B cell (primary cell): Measurements from ENCODE around the gene TSSK6. TPM values are rescaled to one million over a fixed set of nuclear protein-coding genes. Genes with fewer than 3 reads are reported as not detected.

ENCODE experiments used
- ATAC-seq: fragments of 200-7000 bp; cut with Tn5 transposase; one replicate; pipeline ENCODE4 v1.10.0; 2021; ENCODE audit warnings: low read depth, mild to moderate bottlenecking, moderate number of reproducible peaks, moderate library complexity
- CTCF ChIA-PET: fragments of 350-600 bp; sonication (Branson Sonifier 250); formaldehyde crosslinking; loops from one replicate; lab custom pipeline; 2021; ENCODE audit warnings: antibody characterized with exemption, inconsistent platforms; lab: Charles Lee
- POLR2A ChIA-PET: fragments of 350-600 bp; sonication (Branson Sonifier 250); formaldehyde crosslinking; loops from one replicate; lab custom pipeline; 2021; ENCODE audit warnings: antibody characterized with exemption; lab: Charles Lee
- DNase-seq: peaks from one replicate; pipeline ENCODE4 v3.0.0; 2013
- H2AFZ ChIP-seq: 2 replicates; pipeline ENCODE4 v1.6.1; 2012; ENCODE audit warnings: mild to moderate bottlenecking, low read depth, low read length; ENCODE audit not compliant: insufficient read depth, poor library complexity, severe bottlenecking
- H3K27ac ChIP-seq, 2 donors: 1 replicate in 1 of 2; 2 replicates in 1 of 2; pipeline ENCODE4 v1.5.1; 2012 to 2013; ENCODE audit warnings: low read length in 2 of 2, mild to moderate bottlenecking in 2 of 2, moderate library complexity in 1 of 2
- H3K27me3 ChIP-seq, 4 experiments: fragments of 200-600 bp in 1 of 4; sonication (generic) in 1 of 4; replicated peaks in 1 of 4; 1 replicate in 2 of 4; 2 replicates in 2 of 4; pipeline versions ENCODE4 v1.6.1 to v1.7.0; 2013 to 2016; ENCODE audit warnings: low read length in 3 of 4, mild to moderate bottlenecking in 2 of 4, mixed read lengths in 1 of 4, moderate library complexity in 1 of 4; ENCODE audit not compliant: insufficient read depth in 4 of 4, control insufficient read depth in 3 of 4; ENCODE audit errors: control extremely low read depth in 1 of 4
- H3K36me3 ChIP-seq, 2 experiments: replicated peaks in 1 of 2; 1 replicate in 1 of 2; 2 replicates in 1 of 2; pipeline versions ENCODE4 v1.6.1 to v1.7.1; 2013; ENCODE audit warnings: low read length in 1 of 2; ENCODE audit not compliant: insufficient read depth in 2 of 2, control insufficient read depth in 1 of 2; ENCODE audit errors: control extremely low read depth in 1 of 2, extremely low read depth in 1 of 2
- H3K4me1 ChIP-seq, 2 donors: fragments of 200-600 bp in 1 of 2; sonication (generic) in 1 of 2; 1 replicate in 1 of 2; 2 replicates in 1 of 2; pipeline versions ENCODE4 v1.5.1 to v1.6.1; 2013 to 2017; ENCODE audit warnings: low read length in 2 of 2; ENCODE audit not compliant: control insufficient read depth in 2 of 2, insufficient read depth in 2 of 2
- H3K4me2 ChIP-seq: replicated peaks from 2 replicates; pipeline ENCODE3; 2012; ENCODE audit warnings: mild to moderate bottlenecking, low read depth, low read length; ENCODE audit not compliant: poor library complexity, severe bottlenecking
- H3K4me3 ChIP-seq, 5 experiments: fragments of 200-600 bp in 1 of 5; sonication (generic) in 1 of 5; 1 replicate in 3 of 5; 2 replicates in 2 of 5; pipeline versions ENCODE4 v1.5.1 to v1.7.0; 2011 to 2016; ENCODE audit warnings: low read length in 4 of 5, mild to moderate bottlenecking in 4 of 5, low read depth in 2 of 5, control low read depth in 1 of 5, moderate library complexity in 1 of 5; ENCODE audit not compliant: insufficient read depth in 1 of 5; ENCODE audit errors: control extremely low read depth in 1 of 5, extremely low read depth in 1 of 5
- H3K79me2 ChIP-seq: fragments of 200-600 bp; sonication (generic); one replicate; pipeline ENCODE4 v1.6.0; 2016; ENCODE audit warnings: low read length; ENCODE audit not compliant: control insufficient read depth, insufficient read depth
- H3K9ac ChIP-seq: fragments of 200-600 bp; sonication (generic); 2 replicates; pipeline ENCODE4 v1.6.1; 2017; ENCODE audit warnings: mild to moderate bottlenecking, low read length, moderate library complexity
- H3K9me3 ChIP-seq, 3 donors: one replicate each; pipeline versions ENCODE4 v1.6.1 to v1.7.1; 2013; ENCODE audit warnings: low read length in 2 of 3; ENCODE audit not compliant: control insufficient read depth in 2 of 3, insufficient read depth in 1 of 3; ENCODE audit errors: control extremely low read depth in 1 of 3
- H4K20me1 ChIP-seq: 2 replicates; pipeline ENCODE4 v1.6.0; 2012; ENCODE audit warnings: mild to moderate bottlenecking, low read length; ENCODE audit not compliant: insufficient read depth, control insufficient read depth, poor library complexity, severe bottlenecking
- H3K27ac Mint-ChIP-seq: one replicate; pipeline ENCODE4 v1.8.0; 2021; ENCODE audit warnings: mixed read lengths
- H3K27me3 Mint-ChIP-seq: one replicate; pipeline ENCODE4 v1.8.0; 2021; ENCODE audit warnings: mixed read lengths
- H3K4me1 Mint-ChIP-seq: one replicate; pipeline ENCODE4 v1.8.0; 2021; ENCODE audit warnings: mixed read lengths
- H3K4me3 Mint-ChIP-seq: one replicate; pipeline ENCODE4 v1.8.0; 2021; ENCODE audit warnings: mixed read lengths
- H3K9me3 Mint-ChIP-seq: one replicate; pipeline ENCODE4 v1.8.0; 2022; ENCODE audit warnings: mixed read lengths; ENCODE audit not compliant: insufficient read depth
- EZH2 ChIP-seq: IDR thresholded peaks from 2 replicates; pipeline ENCODE4 v1.6.1; 2012; ENCODE audit warnings: borderline replicate concordance, low read depth, mild to moderate bottlenecking, moderate library complexity, low read length; ENCODE audit not compliant: insufficient read depth, poor library complexity, severe bottlenecking
- WGBS: methylation state at CpG from one replicate; pipeline ENCODE4 v1.1.5; 2013; ENCODE audit warnings: missing lambda C conversion rate; ENCODE audit not compliant: insufficient coverage; 5-methylcytosine and 5-hydroxymethylcytosine counted together
- intact Hi-C: fragments of 100-400 bp; cut with micrococcal nuclease; formaldehyde crosslinking; loops from one replicate; pipeline ENCODE4 v1.10.0; 2022
- polyA minus RNA-seq: library from RNA; depleted of rRNA, polyadenylated mRNA; stranded (reverse); fragments of >200 nt; gene quantifications from 2 replicates; pipeline ENCODE4 v1.2.3, GENCODE V29; 2012
- polyA plus RNA-seq: library from polyadenylated mRNA; depleted of rRNA; stranded (reverse); fragments of >200 nt; gene quantifications from 2 replicates; pipeline ENCODE4 v1.2.3, GENCODE V29; 2012
- total RNA-seq, 2 donors: library from RNA; stranded (reverse); fragments of 120-200 nt in 1 of 2; gene quantifications; 1 replicate in 1 of 2; 2 replicates in 1 of 2; pipeline versions ENCODE4 v1.2.3 to v1.2.4, GENCODE V29; 2013 to 2022
- TF ChIP-seq, protein P1 (sequence below): fragments of 200-600 bp; IDR thresholded peaks from one replicate; pipeline ENCODE4 v1.8.0; 2022; ENCODE audit warnings: antibody characterized with exemption, mild to moderate bottlenecking

Gene TSSK6
- total RNA-seq (6.3 and 8.9 TPM in 2 replicates), polyA plus RNA-seq (7.7 and 9.6 TPM in 2 replicates), polyA minus RNA-seq (9.9 and 11.6 TPM in 2 replicates)
- 2.3 TPM for total RNA-seq (2013)

GRCh38 chr19:19514881-19515641 is at the start of gene TSSK6:
Gene TSSK6, minus strand, starts transcription at chr19:19515548. Its CDS starts 121 bp downstream, at chr19:19515427.
- peaks cover 8% of the 10 kb centered on the region for H4K20me1 ChIP-seq
- H3K27me3 ChIP-seq, result no peaks in the 10 kb centered on the region
- H3K27ac ChIP-seq, result peak within 1 kb of the TSS; percentile 72 to 81
- H3K4me3 ChIP-seq, result peak within 1 kb of the TSS; percentile 82 to 99 (median 95)
- peaks cover 1 to 2% of the 10 kb centered on the region in 2 experiments for H3K36me3 ChIP-seq
- H3K9me3 Mint-ChIP-seq, result no peaks in the 10 kb centered on the region
- H2AFZ ChIP-seq, result peak within 1 kb of the TSS; percentile 88
- H3K27me3 Mint-ChIP-seq, result no peaks in the 10 kb centered on the region
- TF ChIP-seq EZH2, result no peak
- TF ChIP-seq, protein P1, sequence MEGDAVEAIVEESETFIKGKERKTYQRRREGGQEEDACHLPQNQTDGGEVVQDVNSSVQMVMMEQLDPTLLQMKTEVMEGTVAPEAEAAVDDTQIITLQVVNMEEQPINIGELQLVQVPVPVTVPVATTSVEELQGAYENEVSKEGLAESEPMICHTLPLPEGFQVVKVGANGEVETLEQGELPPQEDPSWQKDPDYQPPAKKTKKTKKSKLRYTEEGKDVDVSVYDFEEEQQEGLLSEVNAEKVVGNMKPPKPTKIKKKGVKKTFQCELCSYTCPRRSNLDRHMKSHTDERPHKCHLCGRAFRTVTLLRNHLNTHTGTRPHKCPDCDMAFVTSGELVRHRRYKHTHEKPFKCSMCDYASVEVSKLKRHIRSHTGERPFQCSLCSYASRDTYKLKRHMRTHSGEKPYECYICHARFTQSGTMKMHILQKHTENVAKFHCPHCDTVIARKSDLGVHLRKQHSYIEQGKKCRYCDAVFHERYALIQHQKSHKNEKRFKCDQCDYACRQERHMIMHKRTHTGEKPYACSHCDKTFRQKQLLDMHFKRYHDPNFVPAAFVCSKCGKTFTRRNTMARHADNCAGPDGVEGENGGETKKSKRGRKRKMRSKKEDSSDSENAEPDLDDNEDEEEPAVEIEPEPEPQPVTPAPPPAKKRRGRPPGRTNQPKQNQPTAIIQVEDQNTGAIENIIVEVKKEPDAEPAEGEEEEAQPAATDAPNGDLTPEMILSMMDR, result no peak
- WGBS, result 90% methylated on average over 74 of the region's 74 CpGs
- H3K4me3 Mint-ChIP-seq, result peak within 1 kb of the TSS; percentile 93
- intact Hi-C loops, result loop anchor here (10.0 kb wide), 1 partner anchor 560 kb away; the partner anchor contains the start of gene ZNF90
- peak within 1 kb of the TSS; percentile 85 for H3K4me2 ChIP-seq
- peaks cover 44% of the 10 kb centered on the region for H3K79me2 ChIP-seq
- H3K9ac ChIP-seq, result peak within 1 kb of the TSS; percentile 80
- H3K9me3 ChIP-seq, result peaks cover 0 to 17% (median 0%) of the 10 kb centered on the region in 3 donors
- DNase-seq, result no peak
- ChIA-PET POLR2A (interaction anchor here (0.6 to 2.0 kb wide), 7 partner anchors 114 to 737 kb away, joined by 3 to 10 read pairs (median 5); partner anchors contain the start of gene ZNF14), CTCF (interaction anchor here (0.8 to 1.8 kb wide), 3 partner anchors 17 to 150 kb away, joined by 3 to 9 read pairs (median 3); no protein-coding TSS in a partner anchor)
- peaks cover 12 to 23% of the 10 kb centered on the region in 2 donors for H3K4me1 ChIP-seq
- no peak for ATAC-seq
- H3K4me1 Mint-ChIP-seq, result peaks cover 21% of the 10 kb centered on the region
- H3K27ac Mint-ChIP-seq, result peak within 1 kb of the TSS; percentile 92
